Fibroblast of pulmonary artery (primary cell): ENCODE data around the gene NUP210.

Experiments
- DNase-seq: peaks from one replicate; pipeline ENCODE4 v3.0.0-alpha.2; 2010; ENCODE audit warnings: low read depth
- H3K4me3 ChIP-seq: replicated peaks from 2 replicates; pipeline ENCODE4 v1.5.1; 2011; ENCODE audit warnings: low read depth, mild to moderate bottlenecking, control low read depth, low read length, moderate library complexity
- CTCF ChIP-seq: IDR thresholded peaks from 2 replicates; pipeline ENCODE4 v1.5.1; 2011; ENCODE audit warnings: mild to moderate bottlenecking, control low read depth, low read length, inconsistent platforms; ENCODE audit errors: missing control alignments

NUP210 gene

DNA sequence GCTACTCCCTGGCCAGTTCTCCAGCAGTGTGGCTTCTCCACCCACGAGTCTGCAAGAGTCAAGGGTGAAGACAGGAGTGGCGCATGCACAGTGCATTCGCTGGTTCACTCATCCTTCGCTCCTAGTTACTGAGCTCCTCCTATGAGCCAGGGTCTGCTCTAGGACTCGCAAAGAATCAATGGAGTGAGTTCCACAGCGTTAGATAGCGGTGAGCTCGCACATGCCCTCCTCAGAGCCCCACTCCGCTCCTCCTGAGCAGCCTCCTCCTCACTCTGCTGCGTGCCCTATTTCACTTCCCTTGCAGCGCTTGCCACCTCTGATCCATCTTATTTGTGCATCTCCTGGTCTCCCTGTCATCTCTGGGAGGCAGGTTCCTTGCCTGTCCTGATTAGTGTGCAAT lies 63.0 kb downstream of the NUP210 start:
- no peak for TF ChIP-seq CTCF
- no peak overlapping the region for H3K4me3 ChIP-seq
- no peak for DNase-seq

GRCh38 chr3:13353936-13354542 lies 66.1 kb downstream of the NUP210 start:
- peak; percentile 18 for TF ChIP-seq CTCF
- no peak overlapping the region for H3K4me3 ChIP-seq
- no peak for DNase-seq

DNA sequence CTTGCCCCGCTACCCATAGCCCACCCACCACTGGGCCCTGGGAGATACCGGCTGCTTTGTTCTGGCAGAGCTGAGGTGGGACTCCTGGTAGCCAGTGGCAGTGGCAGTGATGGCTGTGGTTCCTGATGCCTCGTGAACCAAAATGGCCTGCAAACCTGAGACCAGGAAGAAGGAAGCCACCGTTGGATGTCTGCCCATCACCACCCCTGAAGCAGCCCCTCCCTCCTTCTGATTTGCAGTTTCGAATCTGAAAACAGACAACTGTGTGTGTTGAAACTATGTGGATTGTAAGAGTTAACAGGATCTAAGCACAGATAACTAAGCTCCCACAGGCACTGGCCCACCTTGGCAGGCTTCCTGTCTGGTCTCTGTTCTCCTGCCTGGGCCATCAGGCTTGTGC lies 66.6 kb downstream of the NUP210 start:
- TF ChIP-seq CTCF = no peak
- DNase-seq = no peak
- no peak overlapping the region for H3K4me3 ChIP-seq

DNA sequence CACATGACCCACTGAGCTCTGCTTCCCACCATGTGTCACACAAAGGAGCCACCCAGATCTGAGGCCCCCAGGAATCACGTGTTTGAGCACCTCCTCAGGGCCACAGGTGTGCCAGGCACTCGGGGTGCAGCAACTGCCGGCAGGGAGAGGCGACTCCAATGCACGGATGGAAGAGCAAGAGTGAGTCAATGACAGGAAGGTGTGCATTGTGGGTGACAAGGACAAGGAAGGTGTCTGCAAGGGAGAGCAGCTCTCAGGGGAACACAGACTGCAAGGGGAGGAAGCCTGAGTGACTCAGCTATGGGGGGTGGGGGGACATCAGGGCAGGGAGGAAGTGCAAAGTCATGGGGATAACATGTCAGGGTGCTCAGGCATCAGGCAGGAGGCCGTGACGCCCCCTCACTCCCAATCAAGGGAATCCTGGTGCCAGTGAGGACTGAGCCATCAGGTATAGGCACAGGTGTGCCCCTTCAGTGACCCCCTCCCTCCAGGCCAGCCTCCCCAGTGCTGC lies 67.4 kb downstream of the NUP210 start:
- no peak for DNase-seq

GRCh38 chr3:13349823-13350222 lies 70.3 kb downstream of the NUP210 start:
- no peak for DNase-seq
- no peak for TF ChIP-seq CTCF

More for the DNA sequence above, 67.4 kb downstream of the NUP210 start:
- H3K4me3 ChIP-seq = no peak overlapping the region
- no peak for TF ChIP-seq CTCF

DNA sequence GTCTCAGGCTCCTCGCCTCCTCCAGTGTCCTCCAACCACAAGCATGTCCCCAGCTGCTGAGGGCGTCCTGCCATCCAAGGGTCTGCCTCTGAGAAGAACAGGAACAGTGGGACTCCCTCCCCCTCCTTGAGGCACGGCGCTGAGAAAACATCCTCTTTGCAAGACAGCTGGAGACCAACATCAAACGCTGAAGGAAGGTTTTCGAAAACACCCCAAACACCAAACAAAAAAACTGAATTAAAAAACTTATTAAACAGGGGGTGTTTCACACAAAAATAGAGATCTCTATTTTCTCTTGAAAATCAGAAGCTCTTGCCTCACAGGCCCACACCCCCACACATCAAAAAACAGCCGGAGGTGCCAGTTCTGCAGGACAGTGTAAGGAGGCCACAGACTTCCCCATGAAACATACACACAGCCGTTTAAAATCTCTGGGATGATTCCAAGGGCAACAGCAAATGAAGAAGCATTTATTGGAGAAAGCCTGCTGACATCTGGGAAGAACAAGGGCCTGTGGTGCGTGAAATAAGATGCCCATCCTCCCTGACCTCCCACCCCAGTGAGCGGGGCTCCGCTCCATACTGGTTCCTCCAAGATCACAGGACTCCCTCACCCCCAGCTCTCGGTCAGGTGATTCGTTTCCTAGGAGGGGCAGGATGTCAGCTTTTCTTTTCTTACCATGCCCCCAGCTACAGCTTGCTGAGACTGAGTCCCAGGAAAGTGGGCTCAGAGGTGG lies 71.3 kb downstream of the NUP210 start:
- no peak for DNase-seq
- no peak for TF ChIP-seq CTCF
- H3K4me3 ChIP-seq = no peak overlapping the region

More at GRCh38 chr3:13349823-13350222, 70.3 kb downstream of the NUP210 start:
- H3K4me3 ChIP-seq = no peak overlapping the region
